Testis (tissue), 2 donors: ENCODE results near the gene HYDIN.

ENCODE experiments used
- POLR2A ChIP-seq: fragments of 450-650 bp; IDR thresholded peaks from one replicate; pipeline ENCODE4 v1.6.1; 2017; ENCODE audit warnings: antibody characterized with exemption, mild to moderate bottlenecking, moderate library complexity
- TF ChIP-seq, protein P1 (sequence below), 3 experiments: fragments of 450-650 bp in 2 of 3; fragments of 200-600 bp in 1 of 3; sonication (generic) in 1 of 3; IDR thresholded peaks; one replicate each; pipeline ENCODE4 v1.5.1; 2016 to 2019; ENCODE audit warnings: antibody characterized with exemption in 3 of 3, mild to moderate bottlenecking in 2 of 3, moderate library complexity in 1 of 3

DNA sequence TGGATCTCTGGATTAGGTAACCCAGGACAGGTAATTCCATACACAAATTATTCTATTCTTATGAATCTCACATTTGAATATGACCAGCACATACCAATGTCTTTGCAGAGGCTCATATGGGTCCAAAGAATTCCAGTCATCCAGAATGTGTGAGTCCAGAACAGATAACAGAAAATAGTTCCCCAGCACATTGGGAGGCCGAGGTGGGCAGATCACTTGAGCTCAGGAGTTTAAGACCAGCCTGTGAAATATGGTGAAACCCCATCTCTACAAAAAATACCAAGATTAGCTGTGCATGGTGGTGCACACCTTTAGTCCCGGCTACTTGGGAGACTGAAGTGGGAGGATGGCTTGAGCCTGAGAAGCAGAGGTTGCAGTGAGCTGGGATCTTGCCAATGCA lies 26.9 kb downstream of the HYDIN start:
- TF ChIP-seq, protein P1, sequence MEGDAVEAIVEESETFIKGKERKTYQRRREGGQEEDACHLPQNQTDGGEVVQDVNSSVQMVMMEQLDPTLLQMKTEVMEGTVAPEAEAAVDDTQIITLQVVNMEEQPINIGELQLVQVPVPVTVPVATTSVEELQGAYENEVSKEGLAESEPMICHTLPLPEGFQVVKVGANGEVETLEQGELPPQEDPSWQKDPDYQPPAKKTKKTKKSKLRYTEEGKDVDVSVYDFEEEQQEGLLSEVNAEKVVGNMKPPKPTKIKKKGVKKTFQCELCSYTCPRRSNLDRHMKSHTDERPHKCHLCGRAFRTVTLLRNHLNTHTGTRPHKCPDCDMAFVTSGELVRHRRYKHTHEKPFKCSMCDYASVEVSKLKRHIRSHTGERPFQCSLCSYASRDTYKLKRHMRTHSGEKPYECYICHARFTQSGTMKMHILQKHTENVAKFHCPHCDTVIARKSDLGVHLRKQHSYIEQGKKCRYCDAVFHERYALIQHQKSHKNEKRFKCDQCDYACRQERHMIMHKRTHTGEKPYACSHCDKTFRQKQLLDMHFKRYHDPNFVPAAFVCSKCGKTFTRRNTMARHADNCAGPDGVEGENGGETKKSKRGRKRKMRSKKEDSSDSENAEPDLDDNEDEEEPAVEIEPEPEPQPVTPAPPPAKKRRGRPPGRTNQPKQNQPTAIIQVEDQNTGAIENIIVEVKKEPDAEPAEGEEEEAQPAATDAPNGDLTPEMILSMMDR (IDR thresholded peaks at IDR 0.05): no peak
- TF ChIP-seq POLR2A: no peak
